DOHH2 (cell line): ENCODE results near the gene AUTS2.

Experiments used
- CTCF ChIP-seq: fragments of 200-600 bp; sonication (generic); IDR thresholded peaks from one replicate; pipeline ENCODE4 v1.5.1; 2014; ENCODE audit warnings: antibody characterized with exemption, mild to moderate bottlenecking, low read depth, low read length; ENCODE audit not compliant: poor library complexity, severe bottlenecking
- EZH2phosphoT487 ChIP-seq: fragments of 200-600 bp; sonication (generic); IDR thresholded peaks from 2 replicates; pipeline ENCODE4 v1.6.1; 2017; ENCODE audit warnings: borderline replicate concordance, mild to moderate bottlenecking, antibody characterized with exemption, low read length, moderate library complexity, mixed read lengths

- TF ChIP-seq CTCF (no peak), EZH2phosphoT487 (no peak)
Measured at GRCh38 chr7:69769826-69770225, 171.6 kb downstream of the AUTS2 start.
